Stomach (tissue), 9 donors: ENCODE results near the gene ELMO1. TPM values are rescaled to one million over a fixed set of nuclear protein-coding genes. Genes with fewer than 3 reads are reported as not detected.

Experiments used
- DNase-seq, 2 donors: peaks; one replicate each; pipeline versions ENCODE4 v3.0.0 to v3.0.0-alpha.2; 2013 to 2019
- H3K27ac ChIP-seq, 5 donors: fragments of 200-600 bp in 4 of 5; sonication (generic) in 4 of 5; one replicate each; pipeline ENCODE4 v1.5.1; 2013 to 2019; ENCODE audit warnings: mild to moderate bottlenecking in 1 of 5, moderate library complexity in 1 of 5
- H3K27me3 ChIP-seq, 3 donors: fragments of 200-600 bp; sonication (generic); one replicate each; pipeline ENCODE4 v1.5.1; 2017 to 2019; ENCODE audit warnings: mixed run types in 1 of 3
- H3K36me3 ChIP-seq, 4 donors: fragments of 200-600 bp; sonication (generic); 1 replicate in 3 of 4; 2 replicates in 1 of 4; pipeline ENCODE4 v1.5.1; 2016 to 2019
- H3K4me1 ChIP-seq, 4 donors: fragments of 200-600 bp; sonication (generic); one replicate each; pipeline ENCODE4 v1.5.1; 2016 to 2019
- H3K4me3 ChIP-seq, 4 donors: fragments of 200-600 bp; sonication (generic) in 3 of 4; one replicate each; pipeline ENCODE4 v1.5.1; 2016 to 2019; ENCODE audit warnings: mild to moderate bottlenecking in 1 of 4
- H3K9me3 ChIP-seq, 4 donors: fragments of 200-600 bp; sonication (generic); one replicate each; pipeline ENCODE4 v1.5.1; 2016 to 2019
- CTCF ChIP-seq, 7 experiments: fragments of 450-650 bp in 4 of 7; fragments of 200-600 bp in 3 of 7; sonication (generic) in 3 of 7; IDR thresholded peaks; one replicate each; pipeline ENCODE4 v1.5.1; 2016 to 2019; ENCODE audit warnings: antibody characterized with exemption in 7 of 7, control low read depth in 2 of 7, mild to moderate bottlenecking in 1 of 7
- EP300 ChIP-seq: sonication (generic); formaldehyde crosslinking; IDR thresholded peaks from one replicate; pipeline ENCODE4 v1.6.1; 2017; ENCODE audit warnings: antibody characterized with exemption
- POLR2A ChIP-seq, 4 donors: fragments of 450-650 bp; IDR thresholded peaks; one replicate each; pipeline ENCODE4 v1.6.1; 2016; ENCODE audit warnings: antibody characterized with exemption in 4 of 4, control low read depth in 2 of 4, mild to moderate bottlenecking in 1 of 4, moderate library complexity in 1 of 4
- POLR2AphosphoS5 ChIP-seq, 3 donors: sonication (generic); formaldehyde crosslinking; IDR thresholded peaks; one replicate each; pipeline ENCODE4 v1.6.1; 2016; ENCODE audit warnings: antibody characterized with exemption in 3 of 3
- WGBS, 5 donors: extraction: QIAGEN DNeasy Blood & Tissue Kit in 3 of 5; methylation state at CpG; one replicate each; pipeline versions ENCODE4 v1.1.5 to v1.1.7; 2013 to 2018; 5-methylcytosine and 5-hydroxymethylcytosine counted together
- intact Hi-C: fragments of 100-400 bp; cut with DNase I; formaldehyde crosslinking; loops from one replicate; pipeline ENCODE4 v1.15.1; 2023; ENCODE audit warnings: low total_unique reads
- polyA plus RNA-seq, 3 donors: library from polyadenylated mRNA; stranded (reverse); fragments of 200-250 nt; gene quantifications; one replicate each; pipeline ENCODE4 v1.2.3, GENCODE V29; 2013
- total RNA-seq, 5 donors: library from RNA; depleted of rRNA; stranded (reverse); fragments of >200 nt; gene quantifications; one replicate each; pipeline versions ENCODE4 v1.1.0 to v1.2.3, GENCODE V29; 2014 to 2016
- donor health status: healthy with polysubstance abuse.
- donor health status: Bipolar disorder and iron deficiency.
- donor health status: healthy.

The ELMO1 gene
- total and polyA plus RNA-seq, 8 donors, result 4.1 to 117 (median 44.8) TPM

GRCh38 chr7:37376386-37376785, 72.3 kb downstream of the ELMO1 start:
- H3K4me1 ChIP-seq, result no peaks in the 10 kb centered on the region
- intact Hi-C loops, result no loop called here
- H3K27me3 ChIP-seq, result no peaks in the 10 kb centered on the region
- H3K9me3 ChIP-seq, result peaks cover 0 to 30% (median 21%) of the 10 kb centered on the region in 4 donors
- H3K4me3 ChIP-seq, result no peak overlapping the region
- no peak for DNase-seq
- H3K36me3 ChIP-seq, result no peaks in the 10 kb centered on the region
- TF ChIP-seq CTCF (IDR thresholded peaks at IDR 0.05), result no peak
- TF ChIP-seq POLR2A (IDR thresholded peaks at IDR 0.05), result no peak
- no peak for TF ChIP-seq POLR2AphosphoS5 (IDR thresholded peaks at IDR 0.05)
- no peak for TF ChIP-seq EP300
- 81 to 89% (median 84%) methylated on average over 8 of the region's 8 CpGs for WGBS, 5 donors
- H3K27ac ChIP-seq, result no peak overlapping the region

- Histone ChIP-seq H3K4me3 (no peak overlapping the region), H3K27me3 (no peaks in the 10 kb centered on the region), H3K4me1 (no peaks in the 10 kb centered on the region), H3K9me3 (peaks cover 0 to 26% (median 20%) of the 10 kb centered on the region in 4 donors), H3K27ac (no peak overlapping the region), H3K36me3 (no peaks in the 10 kb centered on the region)
- TF ChIP-seq POLR2A (IDR thresholded peaks at IDR 0.05) (no peak), CTCF (IDR thresholded peaks at IDR 0.05) (no peak), EP300 (no peak), POLR2AphosphoS5 (IDR thresholded peaks at IDR 0.05) (no peak)
- intact Hi-C loops, result no loop called here
- 82 to 96% (median 91%) methylated on average over 3 of the region's 3 CpGs for WGBS, 5 donors
- no peak for DNase-seq
These were observed 75.9 kb downstream of the ELMO1 start for GRCh38 chr7:37372750-37373149.

GRCh38 chr7:37371755-37372154, 76.9 kb downstream of the ELMO1 start:
- Histone ChIP-seq H3K4me3 (no peak overlapping the region), H3K9me3 (peaks cover 0 to 18% (median 12%) of the 10 kb centered on the region in 4 donors), H3K4me1 (no peaks in the 10 kb centered on the region), H3K36me3 (no peaks in the 10 kb centered on the region), H3K27ac (no peak overlapping the region), H3K27me3 (no peaks in the 10 kb centered on the region)
- DNase-seq, result no peak
- WGBS, 5 donors, result 65 to 73% (median 69%) methylated on average over 5 of the region's 5 CpGs
- intact Hi-C loops, result no loop called here
- TF ChIP-seq EP300, result no peak
- TF ChIP-seq CTCF (IDR thresholded peaks at IDR 0.05), result no peak
- TF ChIP-seq POLR2AphosphoS5 (IDR thresholded peaks at IDR 0.05), result no peak
- no peak for TF ChIP-seq POLR2A (IDR thresholded peaks at IDR 0.05)

- intact Hi-C loops, result no loop called here
- WGBS, 5 donors, result 47 to 59% (median 58%) methylated on average over 4 of the region's 4 CpGs
- no peaks in the 10 kb centered on the region for H3K4me1 ChIP-seq
- no peak for TF ChIP-seq CTCF (IDR thresholded peaks at IDR 0.05)
- no peak for TF ChIP-seq POLR2A (IDR thresholded peaks at IDR 0.05)
- TF ChIP-seq POLR2AphosphoS5 (IDR thresholded peaks at IDR 0.05), result no peak
- no peak for TF ChIP-seq EP300
- DNase-seq, result no peak
- no peak overlapping the region for H3K27ac ChIP-seq
- H3K4me3 ChIP-seq, result no peak overlapping the region
- H3K9me3 ChIP-seq, result peaks cover 0 to 4% (median 0%) of the 10 kb centered on the region in 4 donors
- no peaks in the 10 kb centered on the region for H3K36me3 ChIP-seq
- no peaks in the 10 kb centered on the region for H3K27me3 ChIP-seq
These were observed 78.8 kb downstream of the ELMO1 start for GRCh38 chr7:37369906-37370305.
